Measurements from ENCODE around the gene SLC6A6. TPM values are rescaled to one million over a fixed set of nuclear protein-coding genes. Genes with fewer than 3 reads are reported as not detected.

SLC6A6 gene
- total and polyA plus RNA-seq, 2 experiments from 2014 or later: 27.5 to 150 TPM

- Histone ChIP-seq H3F3A (replicated peaks; ENCODE audit: low read depth) (peaks cover 6% of the 10 kb centered on the region; the same call in 1 of the 2 replicates), H3K36me3 (ENCODE audit: insufficient read depth) (no peaks in the 10 kb centered on the region), H3K27me3 (ENCODE audit: insufficient read depth) (no peaks in the 10 kb centered on the region), H3K4me3 (no peak overlapping the region), H3K27ac (ENCODE audit: low read depth) (no peak overlapping the region), H4K20me1 (replicated peaks; ENCODE audit: insufficient read depth) (no peaks in the 10 kb centered on the region), H3K79me2 (replicated peaks; ENCODE audit: insufficient read depth) (peaks cover 1% of the 10 kb centered on the region; the same call in 1 of the 2 replicates), H3K4me2 (no peak overlapping the region), H2AFZ (no peak overlapping the region), H3K9me2 (ENCODE audit: insufficient read depth) (no peaks in the 10 kb centered on the region), H3K4me1 (ENCODE audit: insufficient read depth) (peaks cover 8% of the 10 kb centered on the region)
- peaks cover 4% of the 10 kb centered on the region; the same call in 1 of the 3 replicates for H3K36me3 Mint-ChIP-seq (ENCODE audit: low read depth)
- no peak for ATAC-seq
- peaks cover 38% of the 10 kb centered on the region for H3K4me1 Mint-ChIP-seq
- DNase-seq (ENCODE audit: low spot score): no peak
- peaks cover 14% of the 10 kb centered on the region for H3K27me3 Mint-ChIP-seq (ENCODE audit: insufficient read depth, low read depth, poor library complexity)
- no peaks in the 10 kb centered on the region; the same call in 2 of the 3 replicates for H3K9me3 Mint-ChIP-seq
- TF ChIP-seq JUNB (IDR thresholded peaks at IDR 0.05; ENCODE audit: unreplicated experiment) (no peak), ZNF114 (CRISPR knock-in tag; IDR thresholded peaks at IDR 0.05) (no peak), ZNF331 (CRISPR knock-in tag; IDR thresholded peaks at IDR 0.05; ENCODE audit: low read depth) (no peak), EZH2phosphoT487 (IDR thresholded peaks at IDR 0.05; ENCODE audit: unreplicated experiment) (no peak), ZNF462 (CRISPR knock-in tag; IDR thresholded peaks at IDR 0.05) (no peak), STAT1 (IDR thresholded peaks at IDR 0.05; ENCODE audit: unreplicated experiment) (no peak), ETS1 (IDR thresholded peaks at IDR 0.05) (no peak), REST (IDR thresholded peaks at IDR 0.05; ENCODE audit: unreplicated experiment) (no peak), EZH2 (IDR thresholded peaks at IDR 0.05; ENCODE audit: low read depth, unreplicated experiment) (no peak), NANOG (IDR thresholded peaks at IDR 0.05; ENCODE audit: borderline replicate concordance) (no peak), CTCF (conservative IDR thresholded peaks at IDR 0.05; ENCODE audit: low read depth in 2 of 2) (no peak), CREB1 (CRISPR knock-in tag; IDR thresholded peaks at IDR 0.05; ENCODE audit: low read depth) (no peak), POLR2AphosphoS5 (IDR thresholded peaks at IDR 0.05; ENCODE audit: low read depth) (no peak)
- H3K27ac Mint-ChIP-seq: no peak overlapping the region
- no peak overlapping the region for H3K4me3 Mint-ChIP-seq
These were observed 4.9 kb upstream of the SLC6A6 start for GRCh38 chr3:14397531-14397930.

All from GM23338 (cell line).